Adipose tissue (tissue), 3 donors: ENCODE measurements around the gene BTAF1. TPM values are rescaled to one million over a fixed set of nuclear protein-coding genes. Genes with fewer than 3 reads are reported as not detected.

Source experiments
- H3K27ac ChIP-seq: one replicate; pipeline ENCODE4 v1.5.1; 2013; ENCODE audit warnings: low read depth, low read length
- WGBS, 3 donors: extraction: QIAGEN DNeasy Blood & Tissue Kit; methylation state at CpG; one replicate each; pipeline ENCODE4 v1.1.7; 2013; 5-methylcytosine and 5-hydroxymethylcytosine counted together
- polyA plus RNA-seq, 3 donors: library from polyadenylated mRNA; stranded (reverse); fragments of 200-250 nt; gene quantifications; one replicate each; pipeline ENCODE4 v1.2.3, GENCODE V29; 2013
- donor health status: healthy with polysubstance abuse.
- donor health status: Bipolar disorder and iron deficiency.
- donor health status: healthy.

The BTAF1 gene
- polyA plus RNA-seq, 3 donors = 5.6 to 13.5 (median 5.8) TPM

GRCh38 chr10:92075829-92076228, 152.3 kb downstream of the BTAF1 start:
- no peak overlapping the region for H3K27ac ChIP-seq

GRCh38 chr10:92076722-92077121, 153.2 kb downstream of the BTAF1 start:
- H3K27ac ChIP-seq = no peak overlapping the region

GRCh38 chr10:92079003-92079402, 155.4 kb downstream of the BTAF1 start:
- no peak overlapping the region for H3K27ac ChIP-seq
- 85 to 97% (median 95%) methylated on average over 6 of the region's 6 CpGs for WGBS, 3 donors

Other genes with a start within 250 kb of the BTAF1 start
- 10 to 100 TPM in 2 of 3 donors, 1 to 10 TPM in 1; 9.4 to 13.5 (median 12.9) TPM for gene TNKS2, start 125.3 kb upstream of the BTAF1 start, polyA plus RNA-seq
- 1 to 10 TPM in 1 of 3 donors, under 1 TPM in 2; 0.82 to 1.0 (median 0.83) TPM for gene FGFBP3, start 14.3 kb upstream of the BTAF1 start, polyA plus RNA-seq